NCI-H1092 (cell line): ENCODE results near the gene MANEAL.

Source experiments
- DNase-seq: peaks from one replicate; lab custom pipeline; 2025; lab: John Stamatoyannopoulos, UW

Gene MANEAL

GRCh38 chr1:37782491-37782890 is 11.2 kb upstream of the MANEAL start:
- DNase-seq, result no peak

GRCh38 chr1:37792943-37793686 is 532 bp upstream of the MANEAL start:
- DNase-seq, result no peak

- no peak for DNase-seq
These were observed 1.0 kb downstream of the MANEAL start for GRCh38 chr1:37794372-37795339.

GRCh38 chr1:37795340-37796125 is 1.9 kb downstream of the MANEAL start:
- no peak for DNase-seq

GRCh38 chr1:37797750-37798345 is 4.2 kb downstream of the MANEAL start:
- DNase-seq, result no peak

GRCh38 chr1:37802439-37802838 is 8.8 kb downstream of the MANEAL start:
- no peak for DNase-seq

GRCh38 chr1:37807220-37807554 is 13.5 kb downstream of the MANEAL start:
- DNase-seq, result no peak

- DNase-seq, result peak; percentile 97
These were observed 14.1 kb downstream of the MANEAL start, which contains the start of the genes C1orf122 and YRDC for GRCh38 chr1:37807555-37808368. Gene C1orf122, plus strand, starts transcription at chr1:37807790. Its CDS starts 615 bp downstream, at chr1:37808405. Gene YRDC, minus strand, starts transcription at chr1:37808208. Its CDS starts 28 bp downstream, at chr1:37808180.

- peak; percentile 81 for DNase-seq
These were observed 15.0 kb downstream of the MANEAL start for GRCh38 chr1:37808369-37809319.

- DNase-seq, result no peak
These were observed 16.3 kb downstream of the MANEAL start for GRCh38 chr1:37809942-37810341.

- peak; percentile 70 for DNase-seq
These were observed 17.5 kb downstream of the MANEAL start for GRCh38 chr1:37811027-37811655.

GRCh38 chr1:37813529-37814145 is 20.0 kb downstream of the MANEAL start:
- no peak for DNase-seq

- DNase-seq, result no peak
These were observed 20.6 kb downstream of the MANEAL start for GRCh38 chr1:37814252-37814651.

GRCh38 chr1:37817481-37817880 is 23.8 kb downstream of the MANEAL start:
- DNase-seq, result no peak

GRCh38 chr1:37821481-37821880 is 27.8 kb downstream of the MANEAL start:
- no peak for DNase-seq

GRCh38 chr1:37822906-37823815 is 29.5 kb downstream of the MANEAL start:
- no peak for DNase-seq

GRCh38 chr1:37824001-37824400 is 30.4 kb downstream of the MANEAL start:
- DNase-seq, result no peak

GRCh38 chr1:37825506-37825905 is 31.9 kb downstream of the MANEAL start:
- no peak for DNase-seq
